Ishikawa (cell line): ENCODE data around the gene XXYLT1.

ENCODE experiments used
- CEBPB ChIP-seq: IDR thresholded peaks from 2 replicates; pipeline ENCODE4 v1.6.1; 2012
- EGR1 ChIP-seq: IDR thresholded peaks from 2 replicates; pipeline ENCODE4 v1.6.1; 2012
- EP300 ChIP-seq: IDR thresholded peaks from 2 replicates; pipeline ENCODE4 v1.6.1; 2012; ENCODE audit warnings: borderline replicate concordance
- FOXM1 ChIP-seq: IDR thresholded peaks from 2 replicates; pipeline ENCODE4 v1.6.1; 2012; ENCODE audit warnings: low read depth, borderline replicate concordance
- NFIC ChIP-seq: IDR thresholded peaks from 2 replicates; pipeline ENCODE4 v1.6.1; 2012
- RAD21 ChIP-seq: IDR thresholded peaks from 2 replicates; pipeline ENCODE4 v1.6.1; 2012; ENCODE audit warnings: low read depth
- TEAD4 ChIP-seq: IDR thresholded peaks from 2 replicates; pipeline ENCODE4 v1.6.1; 2012
- ZBTB7A ChIP-seq: IDR thresholded peaks from 2 replicates; pipeline ENCODE4 v1.6.1; 2012; ENCODE audit warnings: low read depth
- TF ChIP-seq, protein P1 (sequence below): IDR thresholded peaks from 2 replicates; pipeline ENCODE4 v1.6.1; 2012; ENCODE audit warnings: low read depth, mild to moderate bottlenecking
- TF ChIP-seq, protein P2 (sequence below): IDR thresholded peaks from 2 replicates; pipeline ENCODE4 v1.6.1; 2012

DNA sequence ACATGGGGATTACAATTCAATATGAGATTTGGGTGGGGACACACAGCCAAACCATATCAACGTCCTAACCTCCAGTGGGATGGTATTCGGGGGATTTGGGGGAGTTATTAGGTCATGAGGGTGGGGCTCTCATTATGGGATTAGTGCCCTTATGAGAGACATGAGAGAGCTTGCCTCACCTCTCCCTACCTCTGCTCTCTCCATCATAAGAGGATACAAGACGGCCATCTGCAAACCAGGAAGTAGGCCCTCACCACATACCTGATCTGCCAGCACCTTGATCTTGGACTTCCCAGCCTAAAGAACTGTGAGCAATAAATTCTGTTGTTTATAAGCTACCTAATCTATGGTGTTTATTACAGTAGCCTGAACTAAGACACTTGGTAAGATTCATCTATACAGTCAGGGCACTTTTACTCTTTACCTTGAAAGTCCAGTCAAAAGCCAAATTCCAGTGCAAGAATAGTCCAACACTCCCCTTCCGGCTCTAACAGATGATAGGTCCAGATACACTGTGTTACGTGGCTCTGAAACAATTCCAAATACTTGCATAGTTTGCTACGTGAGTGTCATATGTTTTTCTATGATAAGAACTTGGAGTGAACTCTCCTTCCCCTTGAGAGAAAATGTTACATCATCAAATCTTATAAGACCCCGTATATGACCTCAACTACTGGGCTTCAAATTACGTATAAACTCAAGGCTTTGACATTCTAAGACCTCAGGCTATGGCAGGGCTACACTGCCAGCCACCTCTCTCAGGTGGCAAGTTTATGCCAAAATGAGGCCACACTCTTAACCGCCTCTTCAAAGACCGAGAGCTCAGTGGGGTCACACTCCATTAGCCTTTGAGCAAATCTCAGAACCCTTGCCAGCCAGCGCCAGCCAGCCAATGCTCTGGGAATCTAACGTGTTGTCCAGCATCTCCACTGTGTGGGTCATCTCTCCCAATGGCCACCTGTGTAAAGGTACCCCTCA is 129.9 kb downstream of the XXYLT1 start:
- TF ChIP-seq FOXM1 (no peak), EP300 (no peak), TEAD4 (no peak), CEBPB (no peak), RAD21 (no peak), ZBTB7A (no peak), EGR1 (no peak), NFIC (no peak)
- TF ChIP-seq, protein P1, sequence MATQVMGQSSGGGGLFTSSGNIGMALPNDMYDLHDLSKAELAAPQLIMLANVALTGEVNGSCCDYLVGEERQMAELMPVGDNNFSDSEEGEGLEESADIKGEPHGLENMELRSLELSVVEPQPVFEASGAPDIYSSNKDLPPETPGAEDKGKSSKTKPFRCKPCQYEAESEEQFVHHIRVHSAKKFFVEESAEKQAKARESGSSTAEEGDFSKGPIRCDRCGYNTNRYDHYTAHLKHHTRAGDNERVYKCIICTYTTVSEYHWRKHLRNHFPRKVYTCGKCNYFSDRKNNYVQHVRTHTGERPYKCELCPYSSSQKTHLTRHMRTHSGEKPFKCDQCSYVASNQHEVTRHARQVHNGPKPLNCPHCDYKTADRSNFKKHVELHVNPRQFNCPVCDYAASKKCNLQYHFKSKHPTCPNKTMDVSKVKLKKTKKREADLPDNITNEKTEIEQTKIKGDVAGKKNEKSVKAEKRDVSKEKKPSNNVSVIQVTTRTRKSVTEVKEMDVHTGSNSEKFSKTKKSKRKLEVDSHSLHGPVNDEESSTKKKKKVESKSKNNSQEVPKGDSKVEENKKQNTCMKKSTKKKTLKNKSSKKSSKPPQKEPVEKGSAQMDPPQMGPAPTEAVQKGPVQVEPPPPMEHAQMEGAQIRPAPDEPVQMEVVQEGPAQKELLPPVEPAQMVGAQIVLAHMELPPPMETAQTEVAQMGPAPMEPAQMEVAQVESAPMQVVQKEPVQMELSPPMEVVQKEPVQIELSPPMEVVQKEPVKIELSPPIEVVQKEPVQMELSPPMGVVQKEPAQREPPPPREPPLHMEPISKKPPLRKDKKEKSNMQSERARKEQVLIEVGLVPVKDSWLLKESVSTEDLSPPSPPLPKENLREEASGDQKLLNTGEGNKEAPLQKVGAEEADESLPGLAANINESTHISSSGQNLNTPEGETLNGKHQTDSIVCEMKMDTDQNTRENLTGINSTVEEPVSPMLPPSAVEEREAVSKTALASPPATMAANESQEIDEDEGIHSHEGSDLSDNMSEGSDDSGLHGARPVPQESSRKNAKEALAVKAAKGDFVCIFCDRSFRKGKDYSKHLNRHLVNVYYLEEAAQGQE: no peak
- TF ChIP-seq, protein P2, sequence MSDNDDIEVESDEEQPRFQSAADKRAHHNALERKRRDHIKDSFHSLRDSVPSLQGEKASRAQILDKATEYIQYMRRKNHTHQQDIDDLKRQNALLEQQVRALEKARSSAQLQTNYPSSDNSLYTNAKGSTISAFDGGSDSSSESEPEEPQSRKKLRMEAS: no peak
